ENCODE data around the gene ZFYVE28. TPM values are rescaled to one million over a fixed set of nuclear protein-coding genes. Genes with fewer than 3 reads are reported as not detected.

Gene ZFYVE28
- total RNA-seq, 1 experiment from 2014 or later, result 19.2 TPM

DNA sequence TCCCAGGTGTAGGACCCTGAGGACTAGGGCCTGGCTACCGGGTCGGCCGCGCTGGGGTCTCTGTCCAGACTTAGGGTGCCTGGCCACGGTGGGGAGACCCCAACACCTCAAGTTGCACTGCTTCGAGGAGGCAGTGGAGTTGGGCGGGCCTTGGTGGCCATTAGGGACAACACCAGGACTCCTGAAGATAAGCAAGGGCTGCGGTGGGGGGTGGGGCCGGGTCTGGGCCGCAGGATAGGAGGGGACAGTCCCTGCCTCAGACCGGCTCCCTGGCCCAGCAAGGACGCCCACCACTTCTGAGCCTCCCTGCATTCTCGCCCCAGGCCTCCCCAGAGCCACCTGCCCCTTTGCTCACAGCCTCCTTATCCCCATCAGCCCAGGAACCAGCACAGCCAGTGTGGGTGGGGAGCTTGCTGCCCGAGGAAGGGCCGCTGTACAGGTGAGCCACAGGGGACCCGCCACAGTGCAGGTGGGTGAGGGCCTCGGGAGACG, 151.1 kb downstream of the ZFYVE28 start:
- no TSS peak for BruUV-seq (replicated peaks)
- Histone ChIP-seq H2AFZ (ENCODE audit: low read depth, low read length, poor library complexity, severe bottlenecking) (no peak overlapping the region), H3K4me1 (ENCODE audit: control insufficient read depth in 1 of 2, insufficient read depth in 2 of 2, low read length in 2 of 2) (peaks cover 4 to 6% of the 10 kb centered on the region in 2 experiments; a peak in 2 of 4 replicates), H3K9me3 (ENCODE audit: control insufficient read depth in 1 of 2, insufficient read depth in 1 of 2, low read depth in 1 of 2, low read length in 2 of 2) (no peaks in the 10 kb centered on the region), H3K9ac (ENCODE audit: low read length) (no peak overlapping the region), H3K9me2 (ENCODE audit: insufficient read depth) (no peaks in the 10 kb centered on the region), H3K4me2 (ENCODE audit: low read length) (no peak overlapping the region), H3K79me2 (ENCODE audit: insufficient read depth, low read length) (no peaks in the 10 kb centered on the region), H3K36me3 (ENCODE audit: control insufficient read depth in 1 of 2, insufficient read depth in 2 of 2, low read length in 2 of 2) (no peaks in the 10 kb centered on the region), H3K27ac (ENCODE audit: low read depth, low read length) (no peak overlapping the region), H4K20me1 (ENCODE audit: insufficient read depth) (no peaks in the 10 kb centered on the region), H3K27me3 (ENCODE audit: insufficient read depth, low read length) (no peaks in the 10 kb centered on the region), H3K4me3 (replicated peaks in 1 of 2; ENCODE audit: low read depth in 1 of 2, low read length in 2 of 2) (no peak overlapping the region)
- intact Hi-C loops (cut with micrococcal nuclease), result no loop called here
- CTCF ChIA-PET, result no interaction called here
- TF ChIP-seq FOSL1 (IDR thresholded peaks at IDR 0.05; ENCODE audit: low read depth) (no peak), POLR2AphosphoS5 (IDR thresholded peaks at IDR 0.05; ENCODE audit: low read depth, low read length) (no peak), ZNF274 (IDR thresholded peaks at IDR 0.05; ENCODE audit: low read depth, low read length) (no peak), SIN3A (IDR thresholded peaks at IDR 0.05; ENCODE audit: low read depth) (no peak), EGR1 (IDR thresholded peaks at IDR 0.05; ENCODE audit: low read depth) (no peak), TCF7L2 (IDR thresholded peaks at IDR 0.05; ENCODE audit: borderline replicate concordance, extremely low read depth, insufficient read depth, insufficient read length) (no peak), ELF1 (IDR thresholded peaks at IDR 0.05; ENCODE audit: borderline replicate concordance, low read depth) (no peak), CEBPB (IDR thresholded peaks at IDR 0.05; ENCODE audit: low read depth) (no peak), SRF (IDR thresholded peaks at IDR 0.05; ENCODE audit: low read depth) (no peak), ZFX (IDR thresholded peaks at IDR 0.05) (no peak), YY1 (IDR thresholded peaks at IDR 0.05; ENCODE audit: extremely low read depth, insufficient replicate concordance, low read depth, low read length) (no peak)
- TF ChIP-seq, protein P1, sequence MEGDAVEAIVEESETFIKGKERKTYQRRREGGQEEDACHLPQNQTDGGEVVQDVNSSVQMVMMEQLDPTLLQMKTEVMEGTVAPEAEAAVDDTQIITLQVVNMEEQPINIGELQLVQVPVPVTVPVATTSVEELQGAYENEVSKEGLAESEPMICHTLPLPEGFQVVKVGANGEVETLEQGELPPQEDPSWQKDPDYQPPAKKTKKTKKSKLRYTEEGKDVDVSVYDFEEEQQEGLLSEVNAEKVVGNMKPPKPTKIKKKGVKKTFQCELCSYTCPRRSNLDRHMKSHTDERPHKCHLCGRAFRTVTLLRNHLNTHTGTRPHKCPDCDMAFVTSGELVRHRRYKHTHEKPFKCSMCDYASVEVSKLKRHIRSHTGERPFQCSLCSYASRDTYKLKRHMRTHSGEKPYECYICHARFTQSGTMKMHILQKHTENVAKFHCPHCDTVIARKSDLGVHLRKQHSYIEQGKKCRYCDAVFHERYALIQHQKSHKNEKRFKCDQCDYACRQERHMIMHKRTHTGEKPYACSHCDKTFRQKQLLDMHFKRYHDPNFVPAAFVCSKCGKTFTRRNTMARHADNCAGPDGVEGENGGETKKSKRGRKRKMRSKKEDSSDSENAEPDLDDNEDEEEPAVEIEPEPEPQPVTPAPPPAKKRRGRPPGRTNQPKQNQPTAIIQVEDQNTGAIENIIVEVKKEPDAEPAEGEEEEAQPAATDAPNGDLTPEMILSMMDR (IDR thresholded peaks at IDR 0.05 in 2 of 3, conservative IDR thresholded peaks at IDR 0.05 in 1 of 3; ENCODE audit: borderline replicate concordance in 1 of 3, insufficient read depth in 1 of 3, low read depth in 2 of 3, low read length in 2 of 3), result no peak
- TF ChIP-seq, protein P2, sequence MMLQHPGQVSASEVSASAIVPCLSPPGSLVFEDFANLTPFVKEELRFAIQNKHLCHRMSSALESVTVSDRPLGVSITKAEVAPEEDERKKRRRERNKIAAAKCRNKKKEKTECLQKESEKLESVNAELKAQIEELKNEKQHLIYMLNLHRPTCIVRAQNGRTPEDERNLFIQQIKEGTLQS (IDR thresholded peaks at IDR 0.05), result no peak
- no peak for DNase-seq (ENCODE audit: low read depth, low spot score)
- RAD21 ChIA-PET (ENCODE audit: low non-redundant PET in 1 of 2, low total read pairs in 2 of 2, uncharacterized antibody in 2 of 2, unreplicated experiment in 2 of 2), result no interaction called here
- ATAC-seq, result no peak
- POLR2A ChIA-PET, result no interaction called here

Measured in HCT116 (cell line).